ENCODE data around the gene CFAP65.

The CFAP65 gene, protein sequence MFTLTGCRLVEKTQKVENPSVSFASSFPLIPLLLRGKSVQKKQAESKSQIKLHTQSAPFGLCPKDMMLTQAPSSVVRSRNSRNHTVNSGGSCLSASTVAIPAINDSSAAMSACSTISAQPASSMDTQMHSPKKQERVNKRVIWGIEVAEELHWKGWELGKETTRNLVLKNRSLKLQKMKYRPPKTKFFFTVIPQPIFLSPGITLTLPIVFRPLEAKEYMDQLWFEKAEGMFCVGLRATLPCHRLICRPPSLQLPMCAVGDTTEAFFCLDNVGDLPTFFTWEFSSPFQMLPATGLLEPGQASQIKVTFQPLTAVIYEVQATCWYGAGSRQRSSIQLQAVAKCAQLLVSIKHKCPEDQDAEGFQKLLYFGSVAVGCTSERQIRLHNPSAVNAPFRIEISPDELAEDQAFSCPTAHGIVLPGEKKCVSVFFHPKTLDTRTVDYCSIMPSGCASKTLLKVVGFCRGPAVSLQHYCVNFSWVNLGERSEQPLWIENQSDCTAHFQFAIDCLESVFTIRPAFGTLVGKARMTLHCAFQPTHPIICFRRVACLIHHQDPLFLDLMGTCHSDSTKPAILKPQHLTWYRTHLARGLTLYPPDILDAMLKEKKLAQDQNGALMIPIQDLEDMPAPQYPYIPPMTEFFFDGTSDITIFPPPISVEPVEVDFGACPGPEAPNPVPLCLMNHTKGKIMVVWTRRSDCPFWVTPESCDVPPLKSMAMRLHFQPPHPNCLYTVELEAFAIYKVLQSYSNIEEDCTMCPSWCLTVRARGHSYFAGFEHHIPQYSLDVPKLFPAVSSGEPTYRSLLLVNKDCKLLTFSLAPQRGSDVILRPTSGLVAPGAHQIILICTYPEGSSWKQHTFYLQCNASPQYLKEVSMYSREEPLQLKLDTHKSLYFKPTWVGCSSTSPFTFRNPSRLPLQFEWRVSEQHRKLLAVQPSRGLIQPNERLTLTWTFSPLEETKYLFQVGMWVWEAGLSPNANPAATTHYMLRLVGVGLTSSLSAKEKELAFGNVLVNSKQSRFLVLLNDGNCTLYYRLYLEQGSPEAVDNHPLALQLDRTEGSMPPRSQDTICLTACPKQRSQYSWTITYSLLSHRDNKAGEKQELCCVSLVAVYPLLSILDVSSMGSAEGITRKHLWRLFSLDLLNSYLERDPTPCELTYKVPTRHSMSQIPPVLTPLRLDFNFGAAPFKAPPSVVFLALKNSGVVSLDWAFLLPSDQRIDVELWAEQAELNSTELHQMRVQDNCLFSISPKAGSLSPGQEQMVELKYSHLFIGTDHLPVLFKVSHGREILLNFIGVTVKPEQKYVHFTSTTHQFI (N-terminal part only)

DNA sequence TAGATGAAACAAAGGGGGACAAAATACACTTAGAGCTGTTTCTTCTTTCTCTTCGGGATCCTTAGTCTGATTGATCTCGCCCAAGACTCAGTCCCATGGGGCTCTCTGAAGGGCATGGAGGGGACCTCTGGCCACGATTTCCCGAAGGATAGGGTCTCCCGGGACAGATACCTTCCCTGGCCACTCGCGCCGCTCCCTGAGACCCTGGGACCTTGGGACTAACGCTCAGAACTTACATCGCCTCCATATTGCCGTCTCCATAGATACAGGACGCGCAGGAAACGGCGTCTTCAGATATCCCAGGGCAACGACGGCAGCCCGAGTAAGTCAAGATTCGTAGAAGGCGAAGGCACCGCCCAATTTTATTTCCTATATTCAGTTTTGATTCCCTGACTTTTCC, at the start of gene CFAP65:
Gene CFAP65, minus strand, starts transcription at position 265 of the 400 bp plus-strand sequence. CDS start 2,468 bp downstream, outside the sequence.
- peak in 1 of 2 donors; percentile 43 for ATAC-seq

DNA sequence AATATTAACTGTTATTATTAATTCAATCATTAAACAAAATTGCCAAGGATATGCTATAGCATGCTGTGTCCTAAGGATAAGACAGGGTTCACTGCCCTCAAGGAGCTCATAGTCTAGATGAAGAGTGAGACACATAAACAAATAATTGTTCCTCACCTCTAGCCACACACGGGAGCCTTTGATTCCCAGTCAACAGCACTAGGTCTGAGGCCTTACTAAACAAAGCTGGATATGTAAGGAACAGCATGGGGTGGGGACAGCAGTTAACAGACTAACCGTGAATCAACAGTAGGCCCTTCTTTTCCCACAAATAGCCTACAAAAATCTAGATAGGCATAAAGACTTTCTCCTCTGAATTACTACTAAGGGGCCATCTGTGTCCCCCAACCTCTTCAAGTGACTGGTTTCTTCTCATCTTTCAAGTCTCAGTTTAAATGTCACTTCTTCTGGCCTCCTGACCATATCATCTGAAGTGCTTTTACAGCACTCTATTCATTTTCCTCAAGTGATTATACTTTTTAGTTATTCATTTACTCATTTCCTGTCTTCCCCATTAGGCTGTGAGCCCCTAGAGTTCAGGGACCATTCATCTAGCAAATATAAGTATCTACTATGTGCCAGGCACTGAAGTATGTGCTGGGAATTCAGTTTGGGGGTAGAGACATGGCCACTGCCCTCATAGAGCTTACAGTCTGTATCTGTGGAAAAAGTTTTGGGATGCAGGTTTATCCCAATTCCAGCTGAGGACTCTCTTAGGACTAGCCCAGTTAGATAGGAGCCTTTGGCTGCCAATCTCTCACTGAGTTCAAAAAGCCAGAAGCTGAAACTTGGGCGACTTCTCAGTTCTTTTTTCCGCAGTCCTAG, 49.4 kb upstream of the CFAP65 start:
- ATAC-seq: no peak

DNA sequence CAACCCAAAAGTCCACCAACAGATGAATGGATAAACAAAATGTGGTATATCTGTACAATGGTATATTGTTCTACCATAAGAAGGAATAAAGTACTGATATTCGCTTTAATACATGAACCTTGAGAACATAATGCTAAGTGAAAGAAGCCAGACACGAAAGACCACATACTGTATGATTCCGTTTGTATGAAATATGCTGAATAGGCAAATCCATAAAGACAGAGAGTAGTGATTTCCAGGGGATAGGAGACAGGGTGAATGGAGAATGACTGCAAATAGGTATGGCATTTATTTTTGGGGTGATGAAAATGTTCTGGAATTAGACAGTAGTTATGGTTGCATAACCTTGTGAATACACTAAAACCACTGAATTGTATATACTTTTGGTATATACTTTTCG, 48.0 kb upstream of the CFAP65 start:
- no peak for ATAC-seq

DNA sequence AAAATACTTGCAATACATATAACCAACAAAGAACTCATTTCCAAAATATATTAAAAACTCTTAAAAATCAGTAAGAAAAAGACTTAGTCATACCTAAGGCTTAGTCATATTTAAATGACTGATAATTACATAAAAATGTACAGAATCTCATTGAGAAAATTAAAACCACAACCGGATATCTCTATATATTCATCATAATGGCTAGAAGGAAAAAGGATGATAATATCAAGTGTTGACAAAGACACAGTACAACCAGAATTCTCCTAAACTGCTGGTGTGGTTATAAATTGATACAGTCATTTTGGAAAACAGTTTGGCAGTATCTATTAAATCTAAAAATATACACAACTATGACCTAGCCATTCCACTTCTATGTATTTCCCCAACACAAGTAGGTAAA, 46.5 kb upstream of the CFAP65 start:
- ATAC-seq: peak; percentile 73 to 78

DNA sequence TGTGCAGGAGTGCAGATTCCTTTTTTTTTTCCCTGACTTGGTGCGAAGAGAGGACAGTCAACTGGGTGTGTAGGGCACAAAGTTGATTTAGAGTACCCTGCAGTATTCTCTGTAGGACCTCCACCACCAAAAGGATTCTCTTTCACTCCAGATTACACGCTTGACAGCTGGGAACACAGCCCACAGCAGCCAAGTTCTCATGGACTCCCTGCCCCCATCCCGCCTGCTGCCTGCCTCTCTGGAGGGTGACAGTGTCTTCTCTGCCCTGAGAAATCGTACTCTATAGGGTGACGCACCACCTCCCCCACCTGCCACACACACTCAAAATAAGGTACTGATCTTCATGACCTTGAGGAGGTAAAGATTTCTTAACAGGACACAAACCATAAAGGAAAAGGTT, 46.0 kb upstream of the CFAP65 start:
- ATAC-seq: peak in 1 of 2 donors; percentile 36

DNA sequence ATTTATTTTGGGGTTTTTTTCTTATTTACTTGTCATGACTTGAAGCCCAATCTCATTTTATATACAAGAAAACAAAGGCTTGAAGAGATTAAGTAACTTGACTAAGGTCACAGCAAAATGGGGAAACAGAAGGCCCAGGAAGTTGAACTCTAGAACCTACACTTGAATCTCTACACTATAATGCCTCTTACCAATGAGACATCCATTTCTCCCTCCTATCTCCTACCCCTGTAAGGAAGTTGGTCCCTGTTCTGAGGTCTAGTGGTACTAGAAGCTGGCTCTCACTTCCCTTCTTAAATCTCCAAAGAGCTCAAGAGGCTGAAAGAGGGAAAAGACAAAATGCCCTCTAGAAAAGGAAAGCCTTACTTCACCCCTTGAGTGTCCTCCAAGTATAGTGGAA, 44.9 kb upstream of the CFAP65 start:
- no peak for ATAC-seq

DNA sequence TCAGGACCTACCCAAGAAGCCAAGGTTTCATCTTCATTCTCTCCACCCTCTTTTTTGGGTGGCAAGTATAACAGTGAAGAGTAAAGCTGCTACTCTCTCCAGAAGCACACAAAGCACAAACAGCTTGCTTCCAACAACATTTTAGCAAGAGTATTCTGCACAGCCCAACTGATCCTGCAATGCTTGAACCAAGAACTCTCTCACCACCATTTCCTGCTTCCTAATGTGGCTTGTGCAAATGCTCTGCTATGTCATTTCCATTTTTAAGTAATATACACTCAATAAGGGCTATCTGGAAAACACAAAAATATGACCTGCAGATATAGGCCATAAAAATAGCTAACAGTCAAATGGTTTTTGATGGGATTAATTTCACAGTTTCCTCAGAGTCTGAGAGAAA, 43.5 kb upstream of the CFAP65 start:
- no peak for ATAC-seq

DNA sequence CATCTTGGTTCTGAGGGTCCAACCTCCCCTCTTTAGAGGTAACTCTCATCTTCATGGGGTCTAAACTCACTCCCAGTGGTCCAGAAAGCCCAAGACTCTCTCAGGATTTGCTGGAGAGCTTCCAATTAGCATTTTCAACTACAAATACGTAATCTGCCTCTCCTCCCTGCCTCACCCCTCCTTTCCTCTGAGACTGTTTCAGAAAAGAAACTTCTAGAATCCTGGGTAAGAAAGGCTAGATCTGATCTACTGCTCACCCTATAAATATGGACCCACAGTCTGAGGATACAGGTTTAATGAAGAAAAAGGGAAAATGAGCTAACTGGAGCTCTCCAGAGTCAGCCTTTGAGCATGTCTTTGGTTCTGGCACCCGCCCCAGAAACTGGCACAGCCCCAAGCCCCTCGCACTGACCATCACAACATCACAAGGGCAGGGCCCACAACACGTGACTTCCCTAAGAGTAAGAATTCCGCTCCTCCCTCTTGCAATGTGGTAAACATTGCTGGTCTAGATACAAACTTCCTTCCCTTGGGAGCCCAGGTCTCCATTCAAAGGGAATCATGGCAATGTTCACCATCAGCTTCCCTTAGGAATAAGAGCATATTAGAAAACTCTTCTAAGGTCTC, 41.1 kb upstream of the CFAP65 start:
- no peak for ATAC-seq

DNA sequence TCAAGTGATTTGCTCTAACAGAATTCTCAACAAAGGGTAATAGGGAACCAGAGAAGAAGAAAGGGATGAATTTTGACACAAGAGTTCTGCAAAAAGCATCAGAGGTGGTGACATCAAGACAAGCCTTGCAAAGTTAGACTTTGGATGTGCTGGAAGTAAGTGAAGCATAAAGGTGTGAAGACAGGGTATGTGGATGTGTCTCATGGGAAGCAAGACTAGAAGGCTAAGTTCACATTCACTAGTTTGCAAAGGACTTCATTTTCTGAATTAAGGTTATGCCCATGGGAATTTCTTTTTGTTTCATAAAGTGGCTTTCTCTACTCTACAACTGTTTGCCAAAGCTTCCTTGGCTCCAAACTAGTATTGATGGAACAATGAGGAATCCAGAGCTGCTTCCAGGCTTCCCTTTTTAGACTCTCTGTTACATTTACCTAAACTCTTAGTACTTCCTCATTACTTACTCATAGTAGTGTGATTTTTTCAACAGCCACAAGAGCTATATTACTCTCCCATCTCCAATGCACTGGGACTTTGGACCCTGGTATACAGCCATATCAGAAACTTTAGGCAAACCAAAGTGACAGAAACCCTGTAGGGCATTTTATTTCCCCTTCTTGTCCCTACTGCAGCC, 40.5 kb upstream of the CFAP65 start:
- no peak for ATAC-seq

DNA sequence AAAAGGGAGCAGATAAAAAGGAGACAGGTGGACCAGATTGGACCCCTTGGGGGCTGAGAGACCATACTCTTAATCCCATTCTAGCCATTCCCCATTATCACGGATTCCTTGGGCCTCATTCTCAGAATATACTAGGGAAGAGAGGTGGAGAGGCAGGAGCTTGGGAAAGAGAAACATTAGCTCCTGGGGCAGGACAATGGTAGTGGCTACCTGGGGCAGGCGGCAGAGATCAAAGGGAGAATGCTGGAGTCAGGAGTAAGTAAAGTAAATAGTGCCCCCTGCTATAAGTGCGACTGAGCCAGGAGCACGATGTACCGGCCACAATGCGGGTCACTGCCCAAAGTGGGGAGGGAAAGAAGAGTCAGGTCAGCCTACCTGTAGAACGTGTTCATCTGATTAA, 39.8 kb upstream of the CFAP65 start:
- ATAC-seq: no peak

DNA sequence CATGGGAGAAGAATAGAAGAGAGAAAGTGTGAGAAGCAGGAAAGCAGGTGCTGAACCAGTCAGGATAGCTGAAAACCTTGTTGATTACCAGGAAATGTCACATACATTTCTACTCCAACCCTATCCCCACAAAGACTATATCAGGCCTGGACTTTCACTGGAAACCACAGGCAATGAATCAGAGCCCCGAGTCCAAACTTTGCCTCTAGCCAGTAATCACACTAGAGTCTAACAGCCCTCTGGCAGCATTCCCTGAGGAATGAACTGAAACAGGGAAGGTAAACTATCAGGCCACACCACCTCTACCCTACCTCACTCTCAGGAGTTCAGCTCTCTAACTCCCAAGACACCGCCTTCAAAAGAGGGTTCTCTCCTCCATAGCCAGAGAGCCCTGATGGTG, 38.1 kb upstream of the CFAP65 start:
- no peak for ATAC-seq

DNA sequence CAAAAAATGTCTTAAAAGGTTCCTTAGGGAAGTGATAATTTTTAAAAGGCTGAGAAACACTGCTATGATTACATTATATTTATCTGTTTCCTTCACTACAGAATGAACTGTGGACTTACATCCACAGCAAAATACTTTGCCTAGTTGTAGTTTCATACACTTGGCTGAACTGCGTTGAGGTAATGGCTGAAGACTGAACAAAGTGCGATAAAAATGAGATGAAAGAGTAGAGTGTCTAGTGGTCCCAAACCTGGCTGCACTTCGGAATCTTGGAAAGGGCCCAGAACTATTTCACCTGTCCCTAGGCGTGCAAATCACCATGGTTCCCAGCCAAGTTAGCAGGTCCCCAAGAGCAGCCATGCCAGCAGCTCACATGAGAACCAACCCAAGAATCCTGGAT, 37.6 kb upstream of the CFAP65 start:
- ATAC-seq: no peak

DNA sequence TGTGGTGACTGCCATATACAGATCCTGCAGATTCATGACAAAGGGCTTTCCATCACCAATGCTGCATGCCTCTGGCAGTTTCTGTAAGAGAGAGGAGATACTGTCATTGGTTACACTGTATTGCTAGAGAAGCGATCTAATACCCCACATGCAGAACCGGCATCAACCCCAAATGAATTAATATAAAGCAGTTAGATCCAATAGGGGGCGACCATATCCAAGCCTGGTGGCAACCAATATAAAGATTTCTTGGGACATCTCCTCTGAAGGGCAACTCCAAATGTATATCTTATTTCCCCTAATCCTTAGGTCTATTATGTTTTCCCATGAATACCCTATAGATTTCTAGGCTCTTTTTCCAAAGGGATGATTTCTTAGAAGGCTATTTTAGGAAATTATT, 36.8 kb upstream of the CFAP65 start:
- ATAC-seq: no peak

DNA sequence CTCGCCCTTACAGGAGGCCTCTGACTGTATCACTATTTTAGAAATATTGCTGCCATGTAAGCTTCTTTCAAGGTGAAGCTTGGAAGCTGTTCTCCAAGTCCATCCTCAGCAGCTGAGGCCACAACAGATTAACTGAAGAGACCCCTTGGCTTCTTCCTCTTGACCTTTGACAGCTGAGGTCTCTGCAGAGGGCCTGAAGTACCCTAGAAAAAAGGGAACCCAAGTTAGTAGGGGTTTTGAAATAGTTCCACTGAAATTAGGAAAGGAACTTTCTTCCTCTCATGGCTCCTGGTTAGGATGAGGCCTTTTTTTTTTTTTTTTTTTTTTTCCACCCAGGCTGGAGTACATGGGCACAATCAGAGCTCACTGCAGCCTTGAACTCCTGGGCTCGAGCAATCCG, 34.9 kb upstream of the CFAP65 start:
- ATAC-seq: no peak

DNA sequence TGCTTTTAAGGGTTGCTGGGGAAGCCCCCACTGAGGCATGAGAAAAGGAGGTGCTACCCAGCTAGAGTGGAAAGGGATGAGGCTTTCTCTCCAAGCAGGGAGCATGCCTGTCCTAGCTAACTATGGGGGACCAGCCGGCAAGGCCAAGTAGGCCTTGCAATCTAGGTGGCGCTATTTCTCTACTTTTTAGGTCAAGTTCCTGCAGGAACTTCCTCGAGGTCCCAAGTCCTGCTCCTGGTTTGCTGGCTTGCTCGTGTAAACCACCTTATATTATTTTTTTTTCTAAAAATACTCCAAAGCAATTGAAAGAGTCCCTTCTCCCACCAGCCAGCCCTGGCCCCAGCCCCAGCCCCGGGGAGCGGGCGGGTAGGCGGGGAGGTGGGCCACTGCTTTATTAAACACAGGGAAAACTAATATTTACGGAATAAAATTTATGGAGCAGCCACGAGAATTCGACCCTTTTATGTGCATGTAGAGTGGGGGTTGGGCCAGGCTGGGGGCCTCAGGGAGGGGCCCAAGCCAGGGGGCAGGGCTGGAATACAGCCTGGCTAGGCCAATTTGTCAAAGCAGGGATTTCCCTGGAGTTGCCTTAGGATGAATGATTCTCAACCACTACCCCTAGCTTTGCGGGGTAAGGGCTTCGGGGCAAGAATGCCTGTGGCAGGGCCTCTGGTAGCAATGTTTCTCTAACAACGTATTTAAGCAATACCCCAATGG, 32.3 kb upstream of the CFAP65 start:
- no peak for ATAC-seq

DNA sequence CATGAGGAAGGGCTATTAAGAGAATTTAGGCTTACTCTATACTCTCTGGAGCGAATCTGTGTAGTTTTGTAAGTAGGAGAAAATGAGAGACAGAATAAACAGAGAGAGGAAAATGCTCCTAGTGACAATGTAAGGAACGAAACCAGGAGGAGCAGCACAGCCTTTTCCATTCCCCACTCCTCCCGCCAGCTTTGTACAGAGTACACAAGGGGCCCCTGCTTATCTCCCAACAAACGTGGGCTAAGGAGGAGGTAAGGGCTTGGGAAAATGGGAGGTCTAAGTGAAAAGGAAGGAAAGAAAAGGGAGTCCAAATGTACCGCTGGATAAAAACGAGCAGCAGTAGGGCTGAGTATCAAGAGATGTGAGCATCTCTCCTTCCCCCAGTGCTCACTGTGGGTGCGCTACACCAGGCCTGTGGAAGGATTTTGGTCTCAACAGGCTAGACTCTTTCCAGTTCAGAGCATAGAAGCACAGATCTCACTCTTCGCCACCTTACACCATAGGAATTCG, 31.5 kb upstream of the CFAP65 start:
- no peak for ATAC-seq

DNA sequence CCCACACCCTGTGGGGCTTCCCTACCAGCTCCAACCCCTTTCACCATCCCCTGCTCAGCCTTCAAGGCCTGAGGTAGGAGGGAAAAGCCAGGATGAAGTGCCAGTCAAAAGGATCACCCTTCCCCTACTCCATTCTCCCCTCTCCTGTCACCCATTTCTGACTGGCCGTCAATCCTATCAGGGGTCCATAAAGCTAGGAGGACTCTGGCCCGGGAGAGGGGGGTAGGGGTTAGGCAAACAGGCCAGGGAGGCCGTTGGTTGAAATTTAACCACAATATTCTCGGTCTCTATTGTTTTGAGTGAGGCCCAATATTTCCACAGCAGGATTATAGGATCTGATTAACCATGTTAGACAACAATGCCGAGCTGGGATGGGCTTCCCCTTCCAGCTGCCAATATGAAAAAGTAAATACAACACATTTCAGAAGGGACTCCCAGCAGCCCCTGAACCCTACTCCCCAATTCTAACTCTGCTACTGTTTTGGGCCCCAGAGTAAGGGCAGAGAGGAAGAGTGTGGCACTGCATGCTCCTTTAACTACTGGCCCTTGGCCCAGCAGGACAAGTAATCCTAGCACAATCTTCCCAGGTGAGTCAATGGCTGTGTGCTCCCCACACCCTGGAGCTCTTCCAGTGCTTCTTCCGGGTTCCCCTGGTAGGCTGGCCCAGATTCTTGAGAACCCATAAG, 30.0 kb upstream of the CFAP65 start:
- ATAC-seq: no peak

DNA sequence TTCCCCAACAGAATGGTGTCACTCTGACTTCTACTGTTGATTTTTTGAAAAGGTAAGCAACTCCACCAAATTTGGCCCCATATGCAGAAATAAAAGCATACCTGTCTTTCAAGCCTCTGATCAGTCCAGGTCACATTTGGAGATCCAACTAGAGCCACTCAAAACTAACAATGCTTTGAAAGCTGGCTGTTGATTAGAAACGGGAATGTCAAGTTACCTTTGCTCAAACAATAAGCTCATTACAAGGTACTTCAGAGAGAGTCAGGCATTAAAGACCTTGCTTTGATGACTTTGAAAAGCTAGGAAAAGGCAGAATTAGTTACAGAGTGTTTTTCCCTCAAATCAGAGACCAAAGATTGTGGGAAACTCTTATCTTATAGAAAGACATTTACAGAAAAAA, 24.2 kb upstream of the CFAP65 start:
- no peak for ATAC-seq

DNA sequence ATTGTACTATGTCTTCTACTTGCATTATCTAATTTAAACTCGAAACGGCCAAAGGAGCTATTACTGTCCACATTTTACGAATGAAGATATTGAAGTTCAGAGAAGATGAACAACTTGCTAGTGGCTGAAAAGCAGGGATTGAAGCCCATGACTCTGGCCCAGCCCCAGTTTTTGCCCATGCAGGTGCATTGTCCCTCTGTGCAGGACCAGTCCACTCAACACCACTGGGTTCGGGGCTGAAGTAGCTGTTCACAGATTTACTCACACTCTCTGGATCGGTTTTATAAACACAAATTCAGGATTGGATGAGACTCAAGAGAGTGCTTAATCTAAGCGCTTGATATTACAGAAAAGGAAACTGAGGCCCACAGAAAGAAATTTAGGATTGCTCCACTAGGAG, 20.8 kb upstream of the CFAP65 start:
- no peak for ATAC-seq
